B cell (primary cell): ENCODE measurements around the gene RFX3. TPM values are rescaled to one million over a fixed set of nuclear protein-coding genes. Genes with fewer than 3 reads are reported as not detected.

Source experiments
- ATAC-seq: fragments of 200-7000 bp; cut with Tn5 transposase; one replicate; pipeline ENCODE4 v1.10.0; 2021; ENCODE audit warnings: low read depth, mild to moderate bottlenecking, moderate number of reproducible peaks, moderate library complexity
- CTCF ChIA-PET: fragments of 350-600 bp; sonication (Branson Sonifier 250); formaldehyde crosslinking; loops from one replicate; lab custom pipeline; 2021; ENCODE audit warnings: antibody characterized with exemption, inconsistent platforms; lab: Charles Lee
- POLR2A ChIA-PET: fragments of 350-600 bp; sonication (Branson Sonifier 250); formaldehyde crosslinking; loops from one replicate; lab custom pipeline; 2021; ENCODE audit warnings: antibody characterized with exemption; lab: Charles Lee
- DNase-seq: peaks from one replicate; pipeline ENCODE4 v3.0.0; 2013
- H2AFZ ChIP-seq: 2 replicates; pipeline ENCODE4 v1.6.1; 2012; ENCODE audit warnings: mild to moderate bottlenecking, low read depth, low read length; ENCODE audit not compliant: insufficient read depth, poor library complexity, severe bottlenecking
- H3K27ac ChIP-seq, 2 donors: 1 replicate in 1 of 2; 2 replicates in 1 of 2; pipeline ENCODE4 v1.5.1; 2012 to 2013; ENCODE audit warnings: low read length in 2 of 2, mild to moderate bottlenecking in 2 of 2, moderate library complexity in 1 of 2
- H3K27me3 ChIP-seq, 4 experiments: fragments of 200-600 bp in 1 of 4; sonication (generic) in 1 of 4; replicated peaks in 1 of 4; 1 replicate in 2 of 4; 2 replicates in 2 of 4; pipeline versions ENCODE4 v1.6.1 to v1.7.0; 2013 to 2016; ENCODE audit warnings: low read length in 3 of 4, mild to moderate bottlenecking in 2 of 4, mixed read lengths in 1 of 4, moderate library complexity in 1 of 4; ENCODE audit not compliant: insufficient read depth in 4 of 4, control insufficient read depth in 3 of 4; ENCODE audit errors: control extremely low read depth in 1 of 4
- H3K36me3 ChIP-seq, 2 experiments: replicated peaks in 1 of 2; 1 replicate in 1 of 2; 2 replicates in 1 of 2; pipeline versions ENCODE4 v1.6.1 to v1.7.1; 2013; ENCODE audit warnings: low read length in 1 of 2; ENCODE audit not compliant: insufficient read depth in 2 of 2, control insufficient read depth in 1 of 2; ENCODE audit errors: control extremely low read depth in 1 of 2, extremely low read depth in 1 of 2
- H3K4me1 ChIP-seq, 2 donors: fragments of 200-600 bp in 1 of 2; sonication (generic) in 1 of 2; 1 replicate in 1 of 2; 2 replicates in 1 of 2; pipeline versions ENCODE4 v1.5.1 to v1.6.1; 2013 to 2017; ENCODE audit warnings: low read length in 2 of 2; ENCODE audit not compliant: control insufficient read depth in 2 of 2, insufficient read depth in 2 of 2
- H3K4me2 ChIP-seq: replicated peaks from 2 replicates; pipeline ENCODE3; 2012; ENCODE audit warnings: mild to moderate bottlenecking, low read depth, low read length; ENCODE audit not compliant: poor library complexity, severe bottlenecking
- H3K4me3 ChIP-seq, 5 experiments: fragments of 200-600 bp in 1 of 5; sonication (generic) in 1 of 5; 1 replicate in 3 of 5; 2 replicates in 2 of 5; pipeline versions ENCODE4 v1.5.1 to v1.7.0; 2011 to 2016; ENCODE audit warnings: low read length in 4 of 5, mild to moderate bottlenecking in 4 of 5, low read depth in 2 of 5, control low read depth in 1 of 5, moderate library complexity in 1 of 5; ENCODE audit not compliant: insufficient read depth in 1 of 5; ENCODE audit errors: control extremely low read depth in 1 of 5, extremely low read depth in 1 of 5
- H3K79me2 ChIP-seq: fragments of 200-600 bp; sonication (generic); one replicate; pipeline ENCODE4 v1.6.0; 2016; ENCODE audit warnings: low read length; ENCODE audit not compliant: control insufficient read depth, insufficient read depth
- H3K9ac ChIP-seq: fragments of 200-600 bp; sonication (generic); 2 replicates; pipeline ENCODE4 v1.6.1; 2017; ENCODE audit warnings: mild to moderate bottlenecking, low read length, moderate library complexity
- H3K9me3 ChIP-seq, 3 donors: one replicate each; pipeline versions ENCODE4 v1.6.1 to v1.7.1; 2013; ENCODE audit warnings: low read length in 2 of 3; ENCODE audit not compliant: control insufficient read depth in 2 of 3, insufficient read depth in 1 of 3; ENCODE audit errors: control extremely low read depth in 1 of 3
- H4K20me1 ChIP-seq: 2 replicates; pipeline ENCODE4 v1.6.0; 2012; ENCODE audit warnings: mild to moderate bottlenecking, low read length; ENCODE audit not compliant: insufficient read depth, control insufficient read depth, poor library complexity, severe bottlenecking
- H3K27ac Mint-ChIP-seq: one replicate; pipeline ENCODE4 v1.8.0; 2021; ENCODE audit warnings: mixed read lengths
- H3K27me3 Mint-ChIP-seq: one replicate; pipeline ENCODE4 v1.8.0; 2021; ENCODE audit warnings: mixed read lengths
- H3K4me1 Mint-ChIP-seq: one replicate; pipeline ENCODE4 v1.8.0; 2021; ENCODE audit warnings: mixed read lengths
- H3K4me3 Mint-ChIP-seq: one replicate; pipeline ENCODE4 v1.8.0; 2021; ENCODE audit warnings: mixed read lengths
- H3K9me3 Mint-ChIP-seq: one replicate; pipeline ENCODE4 v1.8.0; 2022; ENCODE audit warnings: mixed read lengths; ENCODE audit not compliant: insufficient read depth
- CTCF ChIP-seq: fragments of 200-600 bp; IDR thresholded peaks from one replicate; pipeline ENCODE4 v1.8.0; 2022; ENCODE audit warnings: antibody characterized with exemption, mild to moderate bottlenecking
- EZH2 ChIP-seq: IDR thresholded peaks from 2 replicates; pipeline ENCODE4 v1.6.1; 2012; ENCODE audit warnings: borderline replicate concordance, low read depth, mild to moderate bottlenecking, moderate library complexity, low read length; ENCODE audit not compliant: insufficient read depth, poor library complexity, severe bottlenecking
- whole genome bisulfite sequencing: methylation state at CpG from one replicate; pipeline ENCODE4 v1.1.5; 2013; ENCODE audit warnings: missing lambda C conversion rate; ENCODE audit not compliant: insufficient coverage; 5-methylcytosine and 5-hydroxymethylcytosine counted together
- intact Hi-C: fragments of 100-400 bp; cut with micrococcal nuclease; formaldehyde crosslinking; loops from one replicate; pipeline ENCODE4 v1.10.0; 2022
- polyA plus RNA-seq: library from polyadenylated mRNA; depleted of rRNA; stranded (reverse); fragments of >200 nt; gene quantifications from 2 replicates; pipeline ENCODE4 v1.2.3, GENCODE V29; 2012
- total RNA-seq, 2 donors: library from RNA; stranded (reverse); fragments of 120-200 nt in 1 of 2; gene quantifications; 1 replicate in 1 of 2; 2 replicates in 1 of 2; pipeline versions ENCODE4 v1.2.3 to v1.2.4, GENCODE V29; 2013 to 2022

The RFX3 gene
- total and polyA plus RNA-seq, 2 donors (not counting 1 experiment from before 2014, with no cell fraction given) = 6.1 to 39.1 TPM

DNA sequence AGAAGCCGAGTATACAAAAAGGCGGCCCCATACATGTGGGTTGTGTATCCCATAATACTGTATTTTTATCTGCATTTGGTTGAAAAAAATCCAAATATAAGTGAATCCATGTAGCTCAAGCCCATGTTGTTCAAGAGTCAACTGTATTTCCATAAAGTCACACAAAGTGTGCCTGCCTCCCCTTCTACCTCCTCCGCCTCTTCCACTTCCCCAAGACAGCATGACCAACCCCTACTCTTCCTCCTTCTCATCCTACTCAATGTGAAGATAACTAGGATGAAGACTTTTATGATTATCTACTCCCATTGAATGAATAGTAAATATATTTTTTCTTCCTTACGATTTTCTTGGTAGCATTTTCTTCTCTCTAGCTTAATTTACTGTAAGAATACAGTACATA, 92.7 kb downstream of the RFX3 start:
- Histone ChIP-seq H3K79me2 (peaks cover 13% of the 10 kb centered on the region), H3K27me3 (no peaks in the 10 kb centered on the region), H3K4me2 (no peak overlapping the region), H3K9ac (no peak overlapping the region), H4K20me1 (no peaks in the 10 kb centered on the region), H3K27ac (no peak overlapping the region), H3K4me3 (no peak overlapping the region), H3K4me1 (no peaks in the 10 kb centered on the region), H3K36me3 (peaks cover 0 to 2% of the 10 kb centered on the region in 2 experiments), H2AFZ (no peak overlapping the region), H3K9me3 (no peaks in the 10 kb centered on the region)
- Mint-ChIP-seq H3K9me3 (no peaks in the 10 kb centered on the region), H3K27ac (no peak overlapping the region), H3K4me3 (no peak overlapping the region), H3K4me1 (no peaks in the 10 kb centered on the region), H3K27me3 (no peaks in the 10 kb centered on the region)
- POLR2A ChIA-PET = no interaction called here
- no peak for TF ChIP-seq EZH2
- no peak for TF ChIP-seq CTCF
- no CpG with 5 or more reads among the region's 4 CpGs for WGBS
- ATAC-seq (no peak), DNase-seq (no peak)
- CTCF ChIA-PET = no interaction called here
- intact Hi-C loops = no loop called here

DNA sequence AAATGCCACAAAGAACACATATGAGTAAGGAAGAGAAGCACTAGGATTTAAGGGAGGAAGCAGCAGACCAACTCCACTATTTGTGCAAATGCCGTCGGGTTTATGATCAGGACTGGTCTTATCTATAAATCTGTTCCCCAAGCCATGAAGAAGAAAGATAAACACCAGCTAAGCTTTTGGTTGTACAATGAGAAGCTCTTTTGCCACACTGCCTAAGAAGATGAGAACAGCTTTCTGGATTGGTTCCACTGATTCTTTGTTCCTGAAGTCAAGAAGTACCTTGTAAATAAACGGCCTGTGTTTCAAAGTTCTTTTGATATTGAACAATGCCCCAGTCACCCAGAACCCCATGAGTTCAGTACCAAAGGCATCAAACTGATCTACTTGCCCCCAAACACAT, 93.9 kb downstream of the RFX3 start:
- H3K4me2 ChIP-seq = no peak overlapping the region
- no peak overlapping the region for H3K9ac ChIP-seq
- Mint-ChIP-seq H3K27ac (no peak overlapping the region), H3K4me3 (no peak overlapping the region), H3K9me3 (peaks cover under 1% of the 10 kb centered on the region), H3K27me3 (no peaks in the 10 kb centered on the region), H3K4me1 (no peaks in the 10 kb centered on the region)
- no peaks in the 10 kb centered on the region for H3K4me1 ChIP-seq
- no peak overlapping the region for H3K27ac ChIP-seq
- H3K79me2 ChIP-seq = peaks cover 11% of the 10 kb centered on the region
- no peaks in the 10 kb centered on the region for H4K20me1 ChIP-seq
- WGBS = no CpG with 5 or more reads among the region's 3 CpGs
- CTCF ChIA-PET = interaction anchor here (1.4 kb wide), 1 partner anchor 9 kb away, joined by 7 read pairs; no protein-coding TSS in a partner anchor
- H3K36me3 ChIP-seq = no peaks in the 10 kb centered on the region
- ATAC-seq (no peak), DNase-seq (no peak)
- no peaks in the 10 kb centered on the region for H3K27me3 ChIP-seq
- intact Hi-C loops = no loop called here
- TF ChIP-seq EZH2 (no peak), CTCF (no peak)
- POLR2A ChIA-PET = no interaction called here
- no peak overlapping the region for H3K4me3 ChIP-seq
- H2AFZ ChIP-seq = no peak overlapping the region
- no peaks in the 10 kb centered on the region for H3K9me3 ChIP-seq
